NK-92 (cell line): Measurements from ENCODE around the gene RBSN.
"Not testable (repeated sequence)": the region's sequence is repeated elsewhere in the genome, so short reads cannot be mapped to it uniquely, and the experiment has no call there.

Source experiments
- DNase-seq: peaks from one replicate; lab custom pipeline; 2025; ENCODE audit not compliant: unreplicated experiment; lab: John Stamatoyannopoulos, UW

Gene RBSN

GRCh38 chr3:15098503-15099363 lies at the start of gene RBSN:
Gene RBSN, minus strand, starts transcription at chr3:15099148. Its CDS starts 3,028 bp downstream, at chr3:15096120.
- DNase-seq = peak; percentile 83

- no peak for DNase-seq
These were observed 49.7 kb upstream of the RBSN start for GRCh38 chr3:15148614-15149013.

- not testable (repeated sequence) for DNase-seq
These were observed 37.9 kb upstream of the RBSN start for GRCh38 chr3:15136885-15137284.

DNA sequence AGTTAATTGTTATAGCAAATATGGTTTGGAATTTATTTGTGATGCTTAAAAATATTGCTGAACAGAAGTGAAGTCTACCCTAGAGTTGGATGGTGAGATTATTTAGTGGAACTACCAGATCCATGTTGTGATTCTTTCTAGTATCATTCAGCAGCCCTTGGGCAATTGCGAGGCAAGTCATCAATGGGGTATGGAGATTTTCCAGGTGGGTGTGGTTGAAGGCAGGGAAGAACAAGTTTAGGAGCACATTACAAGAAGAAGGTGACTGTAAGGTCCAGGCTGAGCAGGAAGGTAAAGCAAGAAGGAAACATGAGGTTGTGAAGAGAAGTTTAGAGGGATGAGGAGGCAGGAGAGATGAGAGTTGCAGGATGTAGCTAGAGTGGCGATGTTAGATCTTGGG lies 36.0 kb upstream of the RBSN start:
- not testable (repeated sequence) for DNase-seq

- not testable (repeated sequence) for DNase-seq
These were observed 29.5 kb upstream of the RBSN start for GRCh38 chr3:15128403-15128802.

DNA sequence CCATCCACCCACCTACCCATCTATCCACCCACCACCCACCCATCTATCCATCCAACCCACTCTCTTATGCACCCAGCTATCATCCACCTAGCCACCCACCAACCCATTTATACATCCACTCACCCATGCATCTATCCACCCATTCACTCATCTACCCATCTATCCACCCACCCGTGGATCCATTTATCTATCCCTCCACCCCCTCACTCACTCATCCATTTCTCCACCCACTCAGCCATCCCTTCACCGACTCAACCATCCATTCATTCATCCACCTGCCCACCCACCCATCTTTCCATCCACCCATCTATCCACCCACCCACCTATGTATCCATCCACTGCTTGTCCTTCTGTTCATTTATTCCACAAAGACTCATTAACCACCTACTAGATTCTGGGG lies 28.0 kb upstream of the RBSN start:
- not testable (repeated sequence) for DNase-seq

- no peak for DNase-seq
These were observed 23.4 kb upstream of the RBSN start for GRCh38 chr3:15122398-15122797.

DNA sequence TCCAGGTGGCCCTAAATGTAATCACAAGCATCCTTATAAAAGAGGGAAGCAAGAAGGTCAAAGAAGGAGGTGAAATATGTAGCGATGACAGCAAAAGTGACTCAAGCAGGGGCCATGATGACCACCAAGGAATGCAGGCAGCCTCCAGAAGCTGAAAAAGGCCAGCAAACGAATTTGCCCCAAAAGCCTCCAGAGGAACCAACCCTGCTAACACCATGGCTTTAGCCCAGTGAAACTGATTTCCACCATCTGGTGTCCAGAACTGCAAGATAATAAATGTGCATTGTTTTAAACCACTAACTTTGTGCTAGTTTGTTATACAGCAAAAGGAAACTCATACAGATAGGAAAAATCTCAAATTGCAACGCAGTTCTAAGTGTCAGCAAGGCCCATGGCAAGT lies 23.0 kb upstream of the RBSN start:
- DNase-seq = no peak

- no peak for DNase-seq
These were observed 22.0 kb upstream of the RBSN start for GRCh38 chr3:15120986-15121385.

- no peak for DNase-seq
These were observed 18.1 kb upstream of the RBSN start for GRCh38 chr3:15117011-15117410.

GRCh38 chr3:15116032-15116669 lies 17.2 kb upstream of the RBSN start:
- no peak for DNase-seq

DNA sequence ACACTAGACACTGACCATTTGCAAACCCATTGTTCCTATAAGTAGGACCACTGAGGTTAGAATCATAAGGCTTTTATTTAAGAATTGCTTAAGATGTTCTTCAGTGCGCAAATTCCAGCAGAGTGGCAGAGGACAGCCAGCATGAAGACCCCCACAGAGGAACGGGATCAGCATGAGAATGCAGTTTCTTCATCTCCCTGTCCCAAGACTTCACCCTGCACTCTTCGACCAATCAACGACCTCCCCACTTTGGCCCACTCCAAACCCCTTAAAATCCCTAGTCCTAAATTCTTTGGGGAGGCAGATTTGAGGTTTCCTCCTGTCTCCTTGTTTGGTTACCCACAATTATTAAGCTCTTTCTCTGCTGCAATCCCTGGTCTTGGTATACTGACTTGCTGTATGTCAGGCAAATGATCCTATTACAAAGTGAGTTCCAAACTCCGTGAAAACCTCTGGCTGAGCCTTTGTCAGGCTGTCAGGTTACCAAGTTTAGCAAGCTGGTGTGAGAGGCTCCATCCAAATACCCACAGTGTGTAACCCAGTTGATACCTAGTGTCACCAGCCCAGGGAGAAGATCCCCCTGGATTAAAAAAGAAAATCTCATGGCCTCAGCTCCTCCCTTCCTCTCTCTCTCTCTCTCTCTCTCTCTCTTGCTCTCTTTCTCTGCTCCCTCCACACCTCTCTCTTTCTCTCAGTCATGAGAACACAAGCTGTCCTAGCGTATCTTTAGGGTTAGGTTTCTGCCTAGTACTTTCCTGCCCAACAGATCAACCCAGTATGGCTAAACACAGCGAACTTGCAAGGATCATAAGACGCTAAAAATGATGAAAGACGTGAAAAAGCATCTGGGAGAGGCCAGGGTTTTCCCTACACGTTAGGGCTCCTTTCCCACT lies 15.8 kb upstream of the RBSN start:
- no peak for DNase-seq

- DNase-seq = no peak
These were observed 14.9 kb upstream of the RBSN start for GRCh38 chr3:15113884-15114283.

- DNase-seq = no peak
These were observed 14.5 kb upstream of the RBSN start for GRCh38 chr3:15113471-15113870.

DNA sequence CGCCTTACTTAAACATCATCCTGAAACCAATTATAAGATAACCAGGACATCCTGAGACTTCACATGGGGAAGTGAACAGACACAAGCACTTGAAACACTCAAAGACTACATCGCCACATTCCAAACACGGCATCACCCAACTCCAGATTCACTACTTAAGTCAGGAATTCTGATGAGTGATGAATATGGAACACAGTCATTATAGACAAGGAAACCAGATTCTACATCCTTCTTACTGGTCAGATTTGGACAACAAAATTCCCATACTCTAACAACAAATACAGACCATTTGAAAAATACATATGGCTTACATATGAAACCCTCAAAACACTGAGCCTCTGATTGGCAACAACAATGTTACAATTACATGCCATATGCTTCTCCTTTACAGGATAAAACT lies 13.1 kb upstream of the RBSN start:
- no peak for DNase-seq

GRCh38 chr3:15110206-15110605 lies 11.3 kb upstream of the RBSN start:
- no peak for DNase-seq

- no peak for DNase-seq
These were observed 9.9 kb upstream of the RBSN start for GRCh38 chr3:15108869-15109268.

DNA sequence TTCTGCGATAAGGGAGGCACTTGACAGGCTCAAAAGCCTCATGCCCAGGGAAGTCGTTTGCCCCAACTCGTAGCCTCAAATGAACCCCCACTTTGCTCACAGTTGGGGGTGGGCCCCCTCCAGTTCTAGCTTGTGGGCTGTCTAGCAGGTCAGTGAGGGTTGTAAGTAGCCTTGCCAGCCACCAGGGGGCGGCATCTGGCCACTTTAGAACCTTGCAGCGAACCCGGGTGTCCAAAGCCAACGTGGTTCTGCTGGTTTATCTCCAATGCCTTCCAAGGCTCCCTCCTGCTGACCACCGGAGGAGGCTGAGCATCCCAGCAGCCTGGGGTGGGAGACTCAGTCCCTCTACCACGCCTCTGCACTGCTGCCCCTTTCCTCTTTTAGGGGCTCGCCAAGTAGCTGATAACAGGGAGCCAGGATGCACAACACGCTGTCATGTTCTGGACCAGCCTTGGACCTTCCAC lies 9.2 kb upstream of the RBSN start:
- DNase-seq = no peak

GRCh38 chr3:15107075-15107947 lies 8.4 kb upstream of the RBSN start:
- no peak for DNase-seq

GRCh38 chr3:15102836-15103235 lies 3.9 kb upstream of the RBSN start:
- DNase-seq = no peak
